Measurements from ENCODE around the gene CFAP100.

DNA sequence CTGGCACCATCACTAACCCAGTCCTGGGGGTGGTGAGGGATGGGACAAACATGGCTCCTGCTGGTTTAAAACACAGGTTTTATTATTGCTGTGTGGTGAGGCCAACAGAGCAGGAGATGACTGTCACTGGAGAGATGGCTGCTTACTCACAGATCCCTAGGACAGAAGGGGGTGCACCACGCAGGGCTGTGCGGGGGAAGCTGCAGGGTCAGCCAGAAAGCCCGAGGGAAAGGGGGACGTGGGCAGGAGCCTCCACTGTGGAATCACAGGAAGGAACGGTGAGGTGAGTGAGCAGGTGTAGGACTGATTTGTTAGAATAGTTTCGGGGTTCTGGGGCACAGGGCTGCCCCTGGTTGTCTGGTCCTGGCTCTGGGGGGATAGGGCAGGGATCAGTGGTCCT, 7.5 kb downstream of the CFAP100 start:
- TF ChIP-seq, protein P1, sequence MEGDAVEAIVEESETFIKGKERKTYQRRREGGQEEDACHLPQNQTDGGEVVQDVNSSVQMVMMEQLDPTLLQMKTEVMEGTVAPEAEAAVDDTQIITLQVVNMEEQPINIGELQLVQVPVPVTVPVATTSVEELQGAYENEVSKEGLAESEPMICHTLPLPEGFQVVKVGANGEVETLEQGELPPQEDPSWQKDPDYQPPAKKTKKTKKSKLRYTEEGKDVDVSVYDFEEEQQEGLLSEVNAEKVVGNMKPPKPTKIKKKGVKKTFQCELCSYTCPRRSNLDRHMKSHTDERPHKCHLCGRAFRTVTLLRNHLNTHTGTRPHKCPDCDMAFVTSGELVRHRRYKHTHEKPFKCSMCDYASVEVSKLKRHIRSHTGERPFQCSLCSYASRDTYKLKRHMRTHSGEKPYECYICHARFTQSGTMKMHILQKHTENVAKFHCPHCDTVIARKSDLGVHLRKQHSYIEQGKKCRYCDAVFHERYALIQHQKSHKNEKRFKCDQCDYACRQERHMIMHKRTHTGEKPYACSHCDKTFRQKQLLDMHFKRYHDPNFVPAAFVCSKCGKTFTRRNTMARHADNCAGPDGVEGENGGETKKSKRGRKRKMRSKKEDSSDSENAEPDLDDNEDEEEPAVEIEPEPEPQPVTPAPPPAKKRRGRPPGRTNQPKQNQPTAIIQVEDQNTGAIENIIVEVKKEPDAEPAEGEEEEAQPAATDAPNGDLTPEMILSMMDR (IDR thresholded peaks at IDR 0.05) = no peak
- no peak for TF ChIP-seq POLR2A (IDR thresholded peaks at IDR 0.05)
